ENCODE results near the gene BBOF1. TPM values are rescaled to one million over a fixed set of nuclear protein-coding genes. Genes with fewer than 3 reads are reported as not detected.
"Not testable (repeated sequence)": the region's sequence is repeated elsewhere in the genome, so short reads cannot be mapped to it uniquely, and the experiment has no call there.

The BBOF1 gene
- polyA plus RNA-seq, 3 donors, result 1.6 to 7.6 (median 2.4) TPM

DNA sequence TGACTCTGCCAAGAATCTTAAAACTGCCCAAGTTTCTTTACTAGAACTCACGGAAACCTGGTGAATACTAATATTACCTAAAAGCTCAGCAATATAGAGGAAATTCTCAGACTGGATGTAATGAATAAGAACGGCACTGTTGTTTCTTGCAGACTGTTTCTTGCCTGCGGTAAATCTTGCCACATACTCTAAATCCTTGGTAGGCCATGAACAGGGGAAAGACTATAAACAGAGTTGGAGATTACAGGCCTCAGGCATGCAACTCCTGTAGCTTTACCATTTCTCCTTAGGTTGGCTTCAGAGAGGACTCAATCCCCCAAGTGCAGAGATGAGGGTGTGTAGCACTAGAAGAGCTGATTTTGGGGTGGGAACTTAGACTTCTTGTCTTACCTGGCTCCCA is 64.0 kb downstream of the BBOF1 start:
- no peak overlapping the region for H3K27ac ChIP-seq (ENCODE audit: low read depth, low read length)
- 77 to 90% (median 88%) methylated on average over 3 of the region's 3 CpGs for WGBS, 3 donors

DNA sequence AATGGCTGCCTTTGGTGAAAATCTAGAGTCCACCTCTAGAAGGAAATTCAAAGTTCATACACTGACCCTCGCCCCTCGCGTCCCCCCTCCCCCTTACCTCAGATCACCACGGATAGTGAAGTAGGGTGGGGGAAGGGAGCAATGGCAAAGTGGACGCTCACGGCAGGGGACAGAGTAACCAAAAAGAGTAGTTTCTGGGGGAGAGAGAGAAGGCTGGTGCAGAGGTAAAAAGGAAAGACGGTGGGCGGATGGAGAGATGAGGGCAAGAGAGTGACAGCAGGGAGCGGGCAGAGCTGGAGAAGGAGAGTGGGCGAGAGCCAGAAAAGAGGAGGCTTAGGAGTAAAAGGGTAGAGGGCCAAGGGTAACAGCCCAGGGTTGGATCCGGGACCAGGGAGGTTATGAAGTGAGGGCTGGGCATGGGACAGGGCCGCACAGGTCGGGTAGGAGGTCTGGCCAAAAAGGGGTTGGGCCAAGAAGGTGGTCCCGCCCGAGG is 64.7 kb downstream of the BBOF1 start:
- 1 to 2% (median 1%) methylated on average over 15 of the region's 15 CpGs for WGBS, 3 donors
- H3K27ac ChIP-seq (ENCODE audit: low read depth, low read length), result no peak overlapping the region

- WGBS, 3 donors, result 0 to 1% (median 0%) methylated on average over 46 of the region's 46 CpGs
- no peak within 1 kb of the TSS for H3K27ac ChIP-seq (ENCODE audit: low read depth, low read length)
These were observed 65.3 kb downstream of the BBOF1 start, which contains the start of the genes ALDH6A1 and LIN52 for GRCh38 chr14:74084277-74085046. Gene ALDH6A1, minus strand, starts transcription at chr14:74084453. Its CDS starts 59 bp downstream, at chr14:74084394. Gene LIN52, plus strand, starts transcription at chr14:74084956. Its CDS starts 19 bp downstream, at chr14:74084975.

GRCh38 chr14:74085047-74085637 is 66.0 kb downstream of the BBOF1 start:
- no peak overlapping the region for H3K27ac ChIP-seq (ENCODE audit: low read depth, low read length)
- WGBS, 3 donors, result 0 to 1% (median 1%) methylated on average over 26 of the region's 26 CpGs

- no peak overlapping the region for H3K27ac ChIP-seq (ENCODE audit: low read depth, low read length)
- WGBS, 3 donors, result 75 to 91% (median 87%) methylated on average over 1 of the region's 1 CpG
These were observed 66.7 kb downstream of the BBOF1 start for GRCh38 chr14:74085828-74086227.

DNA sequence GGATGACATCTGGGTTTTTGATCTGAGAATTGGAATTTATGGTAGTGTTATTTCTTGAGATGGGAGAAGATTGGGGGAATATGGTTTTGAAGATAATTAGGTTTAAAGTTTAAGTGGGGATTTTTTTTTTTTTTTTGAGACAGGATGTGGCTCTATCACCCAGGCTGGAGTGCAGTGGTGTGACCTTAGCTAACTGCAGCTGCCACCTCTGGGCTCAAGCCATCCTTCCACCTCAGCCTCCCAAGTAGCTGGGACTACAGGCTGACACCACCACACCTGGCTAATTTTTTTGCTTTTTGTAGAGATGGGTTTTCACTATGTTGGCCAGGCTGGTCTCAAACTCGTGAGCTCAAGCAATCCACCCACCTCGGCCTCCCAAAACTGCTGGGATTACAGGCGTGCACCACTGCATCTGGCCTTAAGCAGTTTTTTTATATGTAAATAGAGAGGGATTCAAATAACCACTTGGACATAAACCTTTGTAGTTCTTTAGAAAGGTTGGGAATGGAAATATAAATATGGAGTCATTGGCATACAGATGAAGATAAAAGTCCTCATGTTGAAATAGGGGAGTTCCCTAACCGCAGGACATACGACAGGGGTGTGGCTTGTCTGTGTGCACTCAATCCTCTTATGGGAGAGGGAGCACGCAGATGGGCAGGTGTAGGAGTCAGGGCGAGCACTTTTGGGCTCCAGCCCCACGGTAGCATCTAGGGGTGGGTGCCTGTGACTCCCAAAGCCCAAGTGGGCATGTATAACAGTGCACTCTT is 70.3 kb downstream of the BBOF1 start:
- no peak overlapping the region for H3K27ac ChIP-seq (ENCODE audit: low read depth, low read length)
- 87 to 93% (median 88%) methylated on average over 8 of the region's 8 CpGs for WGBS, 3 donors

DNA sequence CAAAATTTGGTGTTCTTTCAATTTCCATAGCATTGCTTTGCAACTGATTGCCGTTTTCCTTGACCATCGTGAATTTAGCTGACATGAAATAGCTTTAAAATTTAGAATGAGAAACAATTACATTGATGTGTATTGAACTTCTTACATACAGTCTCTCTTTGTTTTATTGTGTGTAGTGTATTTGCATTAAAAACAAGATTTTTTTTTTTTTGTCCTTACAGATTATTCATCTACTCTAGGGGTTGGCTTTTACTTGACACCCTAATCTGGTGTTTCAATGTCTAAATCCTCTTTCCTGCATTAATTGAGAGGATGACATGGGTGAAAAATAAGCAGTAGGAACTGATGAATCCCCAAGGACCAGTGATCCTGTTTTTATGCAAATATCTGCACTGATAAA is 86.2 kb downstream of the BBOF1 start:
- no peak overlapping the region for H3K27ac ChIP-seq (ENCODE audit: low read depth, low read length)
- 93 to 98% (median 97%) methylated on average over 2 of the region's 2 CpGs for WGBS, 3 donors

GRCh38 chr14:74109369-74109768 is 90.2 kb downstream of the BBOF1 start:
- WGBS, 3 donors, result 65 to 94% (median 74%) methylated on average over 1 of the region's 1 CpG
- H3K27ac ChIP-seq (ENCODE audit: low read depth, low read length), result no peak overlapping the region

DNA sequence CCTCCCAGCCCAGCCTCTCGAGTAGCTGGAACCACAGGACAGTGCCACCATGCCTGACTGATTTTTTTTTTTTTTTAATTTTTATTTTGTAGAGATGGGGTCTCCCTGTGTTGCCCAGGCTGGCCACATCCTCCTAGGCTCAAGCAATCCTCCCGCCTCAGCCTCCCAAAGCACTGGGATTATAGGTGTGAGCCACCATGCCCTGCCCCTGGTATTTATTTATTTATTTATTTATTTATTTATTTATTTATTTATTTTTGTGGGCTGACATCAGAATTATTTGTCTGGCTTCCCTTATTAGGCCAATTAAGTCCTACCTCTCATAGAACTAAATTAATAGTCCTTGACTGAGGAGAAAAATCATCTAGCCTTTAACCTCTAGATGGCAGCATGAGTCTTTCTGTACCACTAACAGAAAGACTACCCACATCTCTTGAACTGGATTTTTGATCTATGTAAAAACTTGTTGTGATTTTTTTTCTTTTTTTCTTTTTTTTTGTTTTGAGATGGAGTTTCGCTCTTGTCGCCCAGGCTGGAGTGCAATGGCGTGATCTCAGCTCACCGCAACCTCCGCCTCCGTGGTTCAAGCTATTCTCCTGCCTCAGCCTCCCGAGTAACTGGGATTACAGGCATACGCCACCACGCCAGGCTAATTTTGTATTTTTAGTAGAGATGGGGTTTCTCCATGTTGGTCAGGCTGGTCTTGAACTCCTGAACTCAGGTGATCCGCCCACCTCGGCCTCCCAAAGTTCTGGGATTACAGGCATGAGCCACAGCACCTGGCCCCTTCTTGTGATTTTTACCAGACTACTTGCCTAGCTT is 92.5 kb downstream of the BBOF1 start:
- WGBS, 3 donors, result 91 to 93% (median 91%) methylated on average over 13 of the region's 13 CpGs

More for the DNA sequence above, 92.5 kb downstream of the BBOF1 start:
- H3K27ac ChIP-seq (ENCODE audit: low read depth, low read length), result not testable (repeated sequence)

Other genes starting within 250 kb of the BBOF1 start
- 1 to 10 TPM; 3.2 to 7.5 (median 5.2) TPM for gene PTGR2, start 167.5 kb upstream of the BBOF1 start, polyA plus RNA-seq
- 10 to 100 TPM; 12.6 to 38.1 (median 28.5) TPM for gene ZNF410, start 132.5 kb upstream of the BBOF1 start, polyA plus RNA-seq
- 1 to 10 TPM; 1.3 to 2.7 (median 2.0) TPM for gene FAM161B, start 69.3 kb upstream of the BBOF1 start, polyA plus RNA-seq
- 10 to 100 TPM in 1 of 3 donors, 1 to 10 TPM in 2; 8.4 to 28.8 (median 8.7) TPM for gene COQ6, start 69.0 kb upstream of the BBOF1 start, polyA plus RNA-seq
- gene ENTPD5, start 61 bp upstream of the BBOF1 start, polyA plus RNA-seq, result 1 to 10 TPM; 4.6 to 8.0 (median 6.5) TPM
- gene ALDH6A1, start 65.1 kb downstream of the BBOF1 start, polyA plus RNA-seq, result 10 to 100 TPM; 11.8 to 47.7 (median 25.9) TPM
- gene LIN52, start 65.6 kb downstream of the BBOF1 start, polyA plus RNA-seq, result 10 to 100 TPM in 1 of 3 donors, 1 to 10 TPM in 2; 2.3 to 16.3 (median 7.8) TPM
- not detected for gene VSX2, start 220.1 kb downstream of the BBOF1 start, polyA plus RNA-seq